ENCODE measurements around the gene ACVR2A. TPM values are rescaled to one million over a fixed set of nuclear protein-coding genes. Genes with fewer than 3 reads are reported as not detected.
A peak's percentile ranks its signal among the peaks of the same experiment; 100 is the strongest.

ACVR2A gene
- total RNA-seq, 1 experiment from 2014 or later = 10.3 TPM

DNA sequence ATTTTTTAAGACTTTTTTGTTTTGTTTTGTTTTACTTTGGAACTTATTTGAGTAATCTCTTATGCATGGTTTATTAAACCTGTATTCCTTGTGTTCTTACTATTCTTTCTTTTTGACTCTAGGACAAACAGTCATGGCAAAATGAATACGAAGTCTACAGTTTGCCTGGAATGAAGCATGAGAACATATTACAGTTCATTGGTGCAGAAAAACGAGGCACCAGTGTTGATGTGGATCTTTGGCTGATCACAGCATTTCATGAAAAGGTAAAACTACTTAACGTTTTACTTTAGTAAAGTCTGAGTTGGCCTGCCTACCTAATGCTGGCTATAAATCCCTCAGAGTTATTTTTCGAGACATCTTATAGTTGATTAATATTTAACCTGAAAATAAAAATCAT lies 72.3 kb downstream of the ACVR2A start:
- no peak for DNase-seq (ENCODE audit: extremely low read depth, low read depth)

- no peak for DNase-seq (ENCODE audit: extremely low read depth, low read depth)
Observed at GRCh38 chr2:147923846-147924245, 79.0 kb downstream of the ACVR2A start.

DNA sequence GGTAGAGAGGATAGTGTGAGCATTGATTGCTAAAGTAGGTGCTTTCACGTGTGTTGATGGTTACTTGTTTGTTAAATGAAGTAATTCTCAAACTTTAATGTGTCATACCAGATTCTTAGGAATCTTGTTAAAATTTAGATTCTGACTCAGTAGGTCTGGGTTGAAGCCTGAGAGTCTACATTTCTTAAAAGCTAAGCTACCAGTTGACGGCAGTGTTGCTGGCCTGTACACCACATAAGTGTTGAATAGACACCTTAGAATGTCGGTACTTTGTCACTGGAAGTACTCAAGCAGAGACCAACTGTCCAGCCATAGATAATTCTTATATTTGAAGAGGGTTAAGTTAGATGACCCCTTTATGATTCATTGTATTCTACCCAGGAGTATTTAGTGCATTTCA lies 79.8 kb downstream of the ACVR2A start:
- DNase-seq (ENCODE audit: extremely low read depth, low read depth) = no peak

DNA sequence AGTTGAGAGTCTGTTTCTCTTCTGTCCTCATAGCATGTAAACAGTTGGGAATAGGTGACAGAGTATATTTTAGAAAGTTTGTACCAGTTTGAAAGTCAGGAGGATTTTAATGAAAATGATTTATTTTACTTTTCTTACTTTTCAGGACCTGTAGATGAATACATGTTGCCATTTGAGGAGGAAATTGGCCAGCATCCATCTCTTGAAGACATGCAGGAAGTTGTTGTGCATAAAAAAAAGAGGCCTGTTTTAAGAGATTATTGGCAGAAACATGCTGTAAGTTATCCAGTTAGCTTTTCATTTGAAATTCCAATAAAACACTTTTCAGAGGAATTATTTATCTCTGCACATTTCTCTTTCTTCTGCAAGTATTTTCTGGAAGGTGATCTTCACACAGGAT lies 81.1 kb downstream of the ACVR2A start:
- no peak for DNase-seq (ENCODE audit: extremely low read depth, low read depth)

DNA sequence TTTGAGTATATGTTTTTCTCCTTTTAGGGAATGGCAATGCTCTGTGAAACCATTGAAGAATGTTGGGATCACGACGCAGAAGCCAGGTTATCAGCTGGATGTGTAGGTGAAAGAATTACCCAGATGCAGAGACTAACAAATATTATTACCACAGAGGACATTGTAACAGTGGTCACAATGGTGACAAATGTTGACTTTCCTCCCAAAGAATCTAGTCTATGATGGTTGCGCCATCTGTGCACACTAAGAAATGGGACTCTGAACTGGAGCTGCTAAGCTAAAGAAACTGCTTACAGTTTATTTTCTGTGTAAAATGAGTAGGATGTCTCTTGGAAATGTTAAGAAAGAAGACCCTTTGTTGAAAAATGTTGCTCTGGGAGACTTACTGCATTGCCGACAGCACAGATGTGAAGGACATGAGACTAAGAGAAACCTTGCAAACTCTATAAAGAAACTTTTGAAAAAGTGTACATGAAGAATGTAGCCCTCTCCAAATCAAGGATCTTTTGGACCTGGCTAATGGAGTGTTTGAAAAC lies 82.3 kb downstream of the ACVR2A start:
- no peak for DNase-seq (ENCODE audit: extremely low read depth, low read depth)

GRCh38 chr2:147933931-147934330 lies 89.1 kb downstream of the ACVR2A start:
- no peak for DNase-seq (ENCODE audit: extremely low read depth, low read depth)

DNA sequence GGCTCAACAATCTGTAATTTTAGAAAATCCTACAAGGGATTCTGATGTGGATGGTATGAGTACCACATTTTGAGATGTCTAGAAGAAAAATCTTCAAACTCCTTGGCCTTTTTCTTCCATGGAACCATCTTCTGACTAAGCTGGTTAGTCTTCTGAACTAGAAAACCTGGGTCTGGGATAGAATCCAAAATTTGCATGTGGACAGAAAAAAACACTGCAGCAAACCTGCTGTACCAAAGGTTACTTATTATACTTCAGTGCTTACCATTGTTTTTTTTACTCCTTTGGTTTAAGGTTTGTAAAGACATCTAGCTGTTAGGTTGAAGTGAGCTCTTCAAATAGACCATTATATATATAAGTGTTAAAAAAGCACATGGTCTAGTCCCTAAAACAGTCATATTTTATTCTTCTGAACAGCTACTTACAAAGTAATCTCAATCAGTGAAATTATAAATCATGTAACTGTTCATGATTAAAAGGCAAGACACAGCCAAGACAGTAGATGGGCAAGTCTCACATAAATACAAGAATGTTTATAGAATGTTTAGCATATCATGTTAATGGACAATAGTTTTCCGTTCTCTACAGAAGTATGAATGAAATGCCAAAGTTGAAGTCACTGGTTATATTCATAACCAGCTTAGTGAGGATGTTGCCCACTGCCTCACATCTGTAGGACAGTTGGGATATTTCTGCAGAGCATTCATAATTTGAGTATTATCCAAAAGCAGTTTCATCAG lies 90.2 kb downstream of the ACVR2A start:
- no peak for DNase-seq (ENCODE audit: extremely low read depth, low read depth)

GRCh38 chr2:147937744-147938349 lies 93.0 kb downstream of the ACVR2A start:
- peak; percentile 38 for DNase-seq (ENCODE audit: extremely low read depth, low read depth)

DNA sequence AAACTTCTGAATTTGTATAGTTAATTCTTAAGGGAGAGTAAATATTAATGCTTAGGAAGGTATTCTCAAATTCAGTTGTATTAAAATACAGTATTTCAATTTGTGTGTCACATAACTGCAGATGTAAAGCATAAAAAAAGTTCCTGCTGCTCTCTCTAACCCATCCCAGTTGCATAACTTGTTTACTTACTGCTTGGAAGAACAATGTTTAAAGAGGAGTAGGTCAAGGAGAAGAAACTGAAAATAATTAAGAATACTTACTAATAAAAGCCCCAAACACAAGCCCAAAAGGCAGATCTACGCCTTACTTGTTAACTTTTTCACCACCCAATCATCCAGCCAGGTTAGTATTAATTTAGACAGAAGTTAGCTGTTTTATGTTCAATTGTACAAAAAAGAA lies 94.5 kb downstream of the ACVR2A start:
- DNase-seq (ENCODE audit: extremely low read depth, low read depth) = no peak

DNA sequence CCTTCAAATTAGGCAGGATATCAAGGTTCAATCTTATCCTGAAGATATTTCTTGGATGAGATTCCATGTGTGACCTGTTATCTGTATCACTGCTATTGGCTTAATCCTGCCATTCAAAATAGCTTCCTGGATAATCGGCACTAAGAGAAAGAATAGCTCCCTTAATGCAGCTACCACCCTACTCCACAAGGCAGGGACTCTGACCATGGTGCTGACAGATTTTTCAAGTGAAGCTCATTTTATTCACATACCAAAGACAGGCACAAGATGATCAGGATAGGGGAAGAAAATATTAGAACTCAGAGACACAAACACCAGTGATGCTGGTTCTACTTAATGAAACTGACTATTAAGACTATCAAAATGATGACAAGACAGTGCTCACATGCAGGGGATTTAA lies 100.8 kb downstream of the ACVR2A start:
- DNase-seq (ENCODE audit: extremely low read depth, low read depth) = no peak

DNA sequence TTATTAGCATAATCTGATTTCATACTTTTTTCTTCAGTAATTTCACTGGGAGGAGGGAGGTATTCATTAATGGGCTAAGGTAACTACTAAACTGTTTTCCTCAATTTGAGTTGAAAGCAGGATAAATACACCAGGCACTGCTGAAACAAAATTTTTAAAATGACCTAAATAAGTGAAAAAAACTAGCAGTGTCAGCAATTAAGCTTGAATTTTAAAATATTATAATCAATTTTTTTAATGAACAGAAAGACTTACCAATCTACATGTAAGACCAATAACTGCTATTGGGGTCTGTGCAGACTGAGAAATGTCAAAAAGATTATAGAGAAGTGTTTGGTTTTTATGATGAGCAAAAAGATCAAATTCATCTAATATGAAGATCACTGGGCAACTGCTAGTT lies 107.3 kb downstream of the ACVR2A start:
- DNase-seq (ENCODE audit: extremely low read depth, low read depth) = no peak

- DNase-seq (ENCODE audit: extremely low read depth, low read depth) = no peak
Observed at GRCh38 chr2:147968571-147968970, 123.7 kb downstream of the ACVR2A start.

GRCh38 chr2:147976102-147976501 lies 131.3 kb downstream of the ACVR2A start:
- no peak for DNase-seq (ENCODE audit: extremely low read depth, low read depth)

- DNase-seq (ENCODE audit: extremely low read depth, low read depth) = no peak
Observed at GRCh38 chr2:147977679-147978078, 132.8 kb downstream of the ACVR2A start.

Small RNAs within 50 kb of the gene (small RNA-seq; reads per million reads assigned to genes)
- gene RNU6-1275P = 0 reads per million in 2 experiments

Other genes starting within 250 kb of the ACVR2A start
- gene ORC4, start 175.7 kb downstream of the ACVR2A start, total RNA-seq (2014; rRNA removed; shearing (Covaris generic)) = 68.8 and 84.6 TPM in 2 replicates
- gene MBD5, start 176.1 kb downstream of the ACVR2A start, total RNA-seq (2014; rRNA removed; shearing (Covaris generic)) = 17.4 and 25.1 TPM in 2 replicates